Measurements from ENCODE around the gene GET3. TPM values are rescaled to one million over a fixed set of nuclear protein-coding genes. Genes with fewer than 3 reads are reported as not detected.

Gene GET3
- polyA plus RNA-seq, 1 of the 3 experiments (the other 2 are of a cell fraction): 264 TPM

- TF ChIP-seq RXRA (IDR thresholded peaks at IDR 0.05; ENCODE audit: borderline replicate concordance, low read depth): no peak
- no peak for TF ChIP-seq FOXJ3 (CRISPR knock-in tag; IDR thresholded peaks at IDR 0.05)
- TF ChIP-seq, protein P1, sequence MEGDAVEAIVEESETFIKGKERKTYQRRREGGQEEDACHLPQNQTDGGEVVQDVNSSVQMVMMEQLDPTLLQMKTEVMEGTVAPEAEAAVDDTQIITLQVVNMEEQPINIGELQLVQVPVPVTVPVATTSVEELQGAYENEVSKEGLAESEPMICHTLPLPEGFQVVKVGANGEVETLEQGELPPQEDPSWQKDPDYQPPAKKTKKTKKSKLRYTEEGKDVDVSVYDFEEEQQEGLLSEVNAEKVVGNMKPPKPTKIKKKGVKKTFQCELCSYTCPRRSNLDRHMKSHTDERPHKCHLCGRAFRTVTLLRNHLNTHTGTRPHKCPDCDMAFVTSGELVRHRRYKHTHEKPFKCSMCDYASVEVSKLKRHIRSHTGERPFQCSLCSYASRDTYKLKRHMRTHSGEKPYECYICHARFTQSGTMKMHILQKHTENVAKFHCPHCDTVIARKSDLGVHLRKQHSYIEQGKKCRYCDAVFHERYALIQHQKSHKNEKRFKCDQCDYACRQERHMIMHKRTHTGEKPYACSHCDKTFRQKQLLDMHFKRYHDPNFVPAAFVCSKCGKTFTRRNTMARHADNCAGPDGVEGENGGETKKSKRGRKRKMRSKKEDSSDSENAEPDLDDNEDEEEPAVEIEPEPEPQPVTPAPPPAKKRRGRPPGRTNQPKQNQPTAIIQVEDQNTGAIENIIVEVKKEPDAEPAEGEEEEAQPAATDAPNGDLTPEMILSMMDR (IDR thresholded peaks at IDR 0.05): no peak
- TF ChIP-seq YY1 (IDR thresholded peaks at IDR 0.05; ENCODE audit: low read depth): 0 out of 2 replicates have a peak, but pooled peaks have one; percentile 38
- TF ChIP-seq ELF1 (IDR thresholded peaks at IDR 0.05): no peak; the same call in 1 of the 2 replicates
These were observed 52.8 kb downstream of the GET3 start (continued) for GRCh38 chr19:12789904-12790619.

DNA sequence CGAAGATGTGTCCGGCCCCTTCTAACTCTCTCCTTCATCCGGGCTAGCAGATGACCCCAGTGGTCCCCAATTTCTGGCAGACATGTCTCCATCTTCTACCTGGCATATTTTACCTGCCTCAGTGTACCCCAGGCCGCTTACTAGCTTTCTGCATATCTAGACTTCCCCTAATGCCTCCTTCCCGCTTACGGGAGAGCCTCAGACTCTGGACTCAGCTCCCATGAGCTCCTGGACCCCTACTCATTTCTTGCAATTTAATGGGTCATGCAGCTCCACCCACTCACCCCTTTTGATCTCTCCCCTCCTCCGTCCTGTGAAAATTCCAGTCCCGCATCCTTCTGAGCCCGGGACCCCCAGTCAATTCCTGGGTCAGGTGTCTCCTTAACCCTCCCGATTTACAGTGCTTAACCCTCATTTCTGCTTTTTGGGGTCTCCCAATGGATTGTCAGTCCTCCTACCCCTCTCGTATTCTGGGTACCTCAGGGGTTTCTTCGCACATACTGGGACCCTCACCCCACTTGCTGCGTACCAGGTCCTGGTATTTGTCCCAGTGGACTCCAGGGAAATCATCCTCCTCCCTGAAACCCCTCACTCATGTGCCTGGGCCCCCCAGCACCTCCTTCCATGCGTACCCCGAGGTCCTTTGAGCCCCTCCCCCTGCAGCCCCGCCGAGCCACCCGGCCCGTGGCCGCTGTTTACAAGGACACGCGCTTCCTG is 53.5 kb downstream of the GET3 start:
- peak overlapping the region; percentile 88 for H3K4me2 ChIP-seq
- WGBS (ENCODE audit: low lambda C conversion rate): 26% methylated on average over 19 of the region's 22 CpGs

More for the DNA sequence above, 53.5 kb downstream of the GET3 start:
- Histone ChIP-seq H3F3A (replicated peaks; ENCODE audit: insufficient read depth) (peaks cover 51% of the 10 kb centered on the region), H3K4me1 (ENCODE audit: control insufficient read depth in 1 of 2, insufficient read depth in 2 of 2, low read depth in 1 of 2, low read length in 1 of 2) (peaks cover 34 to 46% of the 10 kb centered on the region in 2 experiments), H3K9me3 (no peaks in the 10 kb centered on the region), H3K9me2 (no peaks in the 10 kb centered on the region), H3K9ac (peak overlapping the region; percentile 95), H3K36me3 (replicated peaks in 1 of 2; ENCODE audit: control insufficient read depth in 1 of 2, insufficient read depth in 2 of 2, low read length in 1 of 2) (peaks cover 0 to 6% of the 10 kb centered on the region in 2 experiments), H2AFZ (ENCODE audit: low read depth) (no peak overlapping the region; the same call in 1 of the 2 replicates), H3K79me2 (ENCODE audit: insufficient read depth) (peaks cover 20% of the 10 kb centered on the region), H3K4me3 (ENCODE audit: low read depth in 2 of 2, low read length in 1 of 2) (peak overlapping the region; percentile 55 to 80), H3K27ac (ENCODE audit: low read depth in 2 of 2, low read length in 1 of 2) (peak overlapping the region; percentile 96 to 97), H3K27me3 (ENCODE audit: insufficient read depth) (no peaks in the 10 kb centered on the region), H4K20me1 (ENCODE audit: insufficient read depth) (peaks cover 17% of the 10 kb centered on the region)
- TF ChIP-seq TCF12 (IDR thresholded peaks at IDR 0.05) (no peak), MAX (IDR thresholded peaks at IDR 0.05; ENCODE audit: low read depth) (no peak), USF2 (IDR thresholded peaks at IDR 0.05; ENCODE audit: borderline replicate concordance, low read depth, low read length) (no peak), NRF1 (IDR thresholded peaks at IDR 0.05; ENCODE audit: low read depth, low read length) (no peak), TEAD4 (IDR thresholded peaks at IDR 0.05; ENCODE audit: borderline replicate concordance, insufficient read depth) (no peak), MXI1 (IDR thresholded peaks at IDR 0.05; ENCODE audit: low read depth, low read length) (no peak), POLR2AphosphoS5 (IDR thresholded peaks at IDR 0.05; ENCODE audit: low read depth, low read length) (no peak), ELF1 (IDR thresholded peaks at IDR 0.05) (no peak)
- CTCF ChIA-PET: interaction anchor here (1.2 to 17.1 kb wide), 5 partner anchors 11 to 56 kb away, joined by 3 to 447 read pairs (median 10); partner anchors contain the start of genes HOOK2, PRDX2 and THSD8
- POLR2A ChIA-PET: interaction anchor here (0.9 to 4.4 kb wide), 16 partner anchors 8 to 373 kb away, joined by 3 to 88 read pairs (median 5); partner anchors contain the start of genes GCDH, GET3, PRDX2 and RNASEH2A
- DNase-seq: no peak
